ENCODE results near the gene RNASE3. TPM values are rescaled to one million over a fixed set of nuclear protein-coding genes. Genes with fewer than 3 reads are reported as not detected.
A peak's percentile ranks its signal among the peaks of the same experiment; 100 is the strongest.
"Not testable (repeated sequence)": the region's sequence is repeated elsewhere in the genome, so short reads cannot be mapped to it uniquely, and the experiment has no call there.

The RNASE3 gene
- not detected for total RNA-seq

- not testable (repeated sequence) for ATAC-seq; DNase-seq (ENCODE audit: low spot score)
These were observed at the start of gene RNASE3 for GRCh38 chr14:20891126-20891825. Gene RNASE3, plus strand, starts transcription at chr14:20891385. Its CDS starts 302 bp downstream, at chr14:20891687.

DNA sequence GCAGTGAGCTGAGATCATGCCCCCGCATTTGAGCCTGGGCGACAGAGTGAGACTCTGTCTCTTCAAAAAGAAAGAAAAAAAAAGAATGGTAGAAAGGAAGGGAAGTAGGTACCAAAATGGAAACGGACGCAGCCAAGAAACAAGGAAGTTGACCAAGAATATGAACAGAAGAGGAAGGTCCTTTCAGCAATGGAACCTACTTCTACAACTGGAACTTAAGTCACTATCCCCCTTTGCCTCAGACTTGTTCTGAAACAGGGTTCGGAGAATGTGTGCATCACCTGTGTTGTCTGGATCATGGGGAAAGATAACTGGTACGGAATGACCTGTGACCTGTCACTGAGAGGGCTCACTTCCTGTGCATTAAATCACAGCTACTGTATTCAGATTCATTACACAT lies 44.6 kb upstream of the RNASE3 start:
- ATAC-seq (no peak), DNase-seq (ENCODE audit: low spot score) (no peak)

DNA sequence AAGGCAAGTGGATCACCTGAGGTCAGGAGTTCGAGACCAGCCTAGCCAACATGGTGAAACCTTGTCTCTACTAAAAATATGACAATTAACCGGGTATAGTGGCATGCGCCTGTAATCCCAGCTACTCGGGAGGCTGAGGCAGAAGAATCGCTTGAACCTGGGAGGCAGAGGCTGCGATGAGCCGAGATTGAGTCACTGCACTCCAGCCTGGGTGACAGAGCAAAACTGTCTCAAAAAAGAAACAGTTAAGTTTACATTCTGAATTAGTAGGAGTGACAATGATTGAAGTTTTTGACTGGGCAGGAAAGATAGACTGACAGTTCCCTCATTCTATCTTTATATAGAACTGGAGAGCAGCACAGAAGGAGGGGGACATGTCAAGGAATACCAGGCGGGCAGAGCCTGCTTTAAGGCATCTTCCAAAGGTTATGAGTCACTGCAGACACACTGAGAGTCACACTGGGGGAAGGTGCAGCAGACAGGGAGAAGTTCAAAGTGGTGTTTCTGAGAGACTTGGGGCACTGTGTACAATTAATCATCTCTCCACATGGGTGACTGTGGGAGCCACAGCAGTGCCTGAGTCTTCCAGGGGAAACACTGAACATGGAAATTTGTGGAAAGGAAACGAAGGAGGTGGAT lies 42.8 kb upstream of the RNASE3 start:
- no peak for ATAC-seq
- no peak for DNase-seq (ENCODE audit: low spot score)

DNA sequence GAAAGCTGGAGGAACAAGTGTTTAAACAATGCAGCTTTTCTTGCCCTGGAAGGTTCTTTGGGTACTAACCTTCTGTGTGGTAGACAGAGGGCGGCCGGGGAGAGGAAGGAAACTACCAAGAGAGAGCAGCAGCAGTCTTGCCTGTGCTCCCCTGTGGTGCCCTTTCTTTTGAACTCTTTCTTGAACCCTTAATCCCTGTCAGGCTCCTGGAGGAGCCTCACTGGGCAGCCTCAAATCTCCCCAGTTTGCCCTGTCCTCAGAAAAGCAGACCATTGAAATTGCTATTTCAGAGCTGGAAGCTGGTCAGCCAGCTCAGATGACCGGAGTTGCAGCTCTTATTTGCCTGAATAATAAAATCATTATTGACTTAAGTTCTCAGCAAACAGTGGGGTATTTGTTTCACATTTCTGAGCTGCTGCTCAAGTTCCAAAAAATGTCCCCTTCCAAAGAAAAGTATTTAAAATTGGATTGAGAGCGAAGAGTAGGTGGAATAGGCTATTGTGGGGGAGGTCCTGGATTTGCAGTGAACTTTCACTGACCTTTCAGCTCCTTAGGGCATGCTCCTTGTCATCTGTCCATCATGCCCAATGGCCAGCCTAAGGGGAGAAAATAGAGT lies 42.1 kb upstream of the RNASE3 start:
- no peak for ATAC-seq

DNA sequence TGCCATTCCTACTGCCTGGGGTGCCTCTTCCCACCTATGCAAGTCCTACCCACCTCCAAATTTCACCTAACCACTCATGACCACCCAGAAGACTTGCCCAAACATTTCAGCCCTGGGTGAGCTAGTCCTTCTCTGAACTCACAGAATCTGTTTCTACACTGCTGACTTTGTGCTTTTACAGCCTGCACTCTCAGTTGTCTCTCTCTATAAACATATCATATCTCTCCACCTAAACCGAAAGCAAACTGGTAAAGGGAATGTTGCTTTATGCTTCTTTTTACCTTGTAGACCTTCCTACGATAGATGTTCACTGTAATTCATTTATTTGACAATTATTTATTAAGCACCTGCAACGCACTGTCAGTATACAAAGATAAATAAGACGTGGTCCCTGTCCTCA lies 38.1 kb upstream of the RNASE3 start:
- DNase-seq (ENCODE audit: low spot score) (no peak), ATAC-seq (no peak)

More for the DNA sequence above, 42.1 kb upstream of the RNASE3 start:
- no peak for DNase-seq (ENCODE audit: low spot score)

- DNase-seq (ENCODE audit: low spot score), result peak; percentile 61
- peak; percentile 98 for ATAC-seq
These were observed 35.4 kb upstream of the RNASE3 start for GRCh38 chr14:20855652-20856291.

- DNase-seq (ENCODE audit: low spot score), result no peak
- ATAC-seq, result no peak
These were observed 34.0 kb upstream of the RNASE3 start for GRCh38 chr14:20857207-20857606.

DNA sequence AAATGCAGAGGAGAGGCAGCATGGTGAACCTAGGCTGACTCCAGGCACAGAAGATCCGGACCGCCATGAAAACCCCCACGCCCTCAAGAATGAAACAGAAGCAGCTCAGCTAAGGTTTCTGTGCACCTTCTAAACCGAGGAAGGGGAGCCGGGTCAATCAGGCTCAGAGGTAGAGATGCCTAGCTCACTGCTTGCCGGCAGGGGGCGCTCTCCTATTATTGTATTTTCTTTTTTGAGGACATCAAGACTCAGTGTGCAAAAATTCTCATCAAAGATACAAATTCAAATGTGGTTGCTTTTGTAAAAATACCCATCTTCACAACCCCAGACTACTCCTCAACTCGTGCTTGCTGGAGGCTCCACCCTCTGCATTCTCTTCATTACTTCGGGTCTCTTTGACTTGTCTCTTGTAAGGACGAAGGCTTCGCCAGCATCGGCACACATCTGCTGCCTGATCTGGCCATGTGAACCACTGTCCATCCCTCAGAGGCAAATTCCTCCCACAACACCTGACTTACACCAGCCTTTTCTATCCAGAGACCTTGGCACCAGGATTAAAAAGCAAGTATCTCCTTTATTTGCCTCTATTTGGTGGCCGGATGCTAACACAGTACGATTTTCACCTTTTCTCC lies 33.4 kb upstream of the RNASE3 start:
- DNase-seq (ENCODE audit: low spot score) (peak; percentile 65), ATAC-seq (peak; percentile 83)

DNA sequence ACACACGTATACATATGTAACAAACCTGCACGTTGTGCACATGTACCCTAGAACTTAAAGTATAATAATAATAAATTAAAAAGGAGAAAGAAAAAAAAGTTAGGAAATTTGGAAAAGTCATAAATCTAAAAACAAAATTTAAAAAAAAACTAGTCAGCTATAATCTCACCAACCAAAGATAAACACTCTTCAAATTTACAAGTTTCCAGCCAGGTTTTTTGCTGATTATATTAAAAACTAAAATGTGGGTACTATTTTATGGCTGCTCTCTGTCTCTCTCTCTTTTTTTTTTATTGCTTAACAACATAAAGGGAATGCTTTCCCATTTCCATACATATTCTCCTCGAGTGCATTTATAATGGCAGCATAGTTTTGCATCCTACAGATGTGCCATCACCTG lies 25.0 kb upstream of the RNASE3 start:
- ATAC-seq, result no peak

DNA sequence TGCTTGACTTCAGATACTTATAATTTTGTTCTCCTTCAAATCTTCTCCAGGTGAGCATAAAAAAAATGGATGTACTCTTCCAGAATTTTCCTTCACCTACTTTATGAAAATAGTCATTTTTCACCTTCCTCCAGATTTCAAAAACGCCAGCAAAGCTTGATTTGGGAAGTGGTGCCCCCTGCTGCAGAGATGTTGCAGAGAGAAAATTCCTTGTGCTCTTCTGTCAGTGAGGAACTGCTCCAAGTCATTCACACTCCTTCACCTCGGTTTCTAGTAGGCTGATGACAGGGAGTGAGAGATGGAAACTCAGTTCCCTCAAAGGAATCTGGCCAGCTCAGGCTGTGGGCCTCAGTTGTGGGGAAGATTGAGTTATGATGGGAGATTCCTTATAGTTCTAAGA lies 24.2 kb upstream of the RNASE3 start:
- DNase-seq (ENCODE audit: low spot score) (no peak), ATAC-seq (peak; percentile 58)

More for the DNA sequence above, 25.0 kb upstream of the RNASE3 start:
- no peak for DNase-seq (ENCODE audit: low spot score)

GRCh38 chr14:20873370-20874177 lies 17.6 kb upstream of the RNASE3 start:
- ATAC-seq (peak; percentile 94), DNase-seq (ENCODE audit: low spot score) (peak; percentile 71)

DNA sequence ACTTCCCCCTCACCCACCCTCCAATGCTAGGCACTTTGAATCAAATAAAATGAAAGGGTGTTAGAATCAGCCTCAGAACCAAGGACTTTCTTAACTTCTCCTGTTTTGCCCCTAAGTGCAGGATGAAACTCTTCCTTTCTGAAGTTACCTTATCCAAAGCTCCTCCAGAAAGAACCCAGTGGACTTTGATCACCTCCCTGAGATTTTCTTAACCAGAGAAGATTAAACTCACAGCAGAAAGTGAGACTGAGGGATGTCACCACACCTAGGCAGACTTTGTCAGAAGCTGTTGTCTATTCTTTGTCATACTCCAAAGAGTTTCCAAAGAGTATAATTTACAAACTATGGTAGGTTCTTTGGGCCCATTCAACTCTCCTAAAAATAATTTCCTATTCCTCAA lies 14.2 kb upstream of the RNASE3 start:
- ATAC-seq (no peak), DNase-seq (ENCODE audit: low spot score) (no peak)

DNA sequence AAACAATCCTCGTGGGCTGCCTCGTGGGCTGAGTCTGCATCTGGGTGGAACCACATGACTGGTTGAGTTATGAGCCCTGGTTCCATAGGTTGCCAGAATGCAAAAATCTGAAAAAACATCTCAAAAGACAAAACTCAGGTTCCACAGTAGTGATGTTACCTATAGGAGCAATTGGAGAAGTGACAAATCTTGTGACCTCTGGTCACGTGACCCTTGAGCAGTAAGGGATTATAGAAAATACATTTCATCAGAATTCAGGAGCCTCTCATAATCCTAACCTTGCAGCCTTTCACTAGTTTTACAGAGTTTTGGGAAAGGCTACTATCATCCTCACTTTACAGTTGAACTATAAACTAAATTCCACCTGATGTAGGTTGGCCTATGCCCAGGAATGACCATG lies 12.5 kb upstream of the RNASE3 start:
- DNase-seq (ENCODE audit: low spot score), result no peak
- ATAC-seq, result no peak

- DNase-seq (ENCODE audit: low spot score); ATAC-seq: not testable (repeated sequence)
These were observed 10.0 kb upstream of the RNASE3 start for GRCh38 chr14:20881229-20881628.

DNA sequence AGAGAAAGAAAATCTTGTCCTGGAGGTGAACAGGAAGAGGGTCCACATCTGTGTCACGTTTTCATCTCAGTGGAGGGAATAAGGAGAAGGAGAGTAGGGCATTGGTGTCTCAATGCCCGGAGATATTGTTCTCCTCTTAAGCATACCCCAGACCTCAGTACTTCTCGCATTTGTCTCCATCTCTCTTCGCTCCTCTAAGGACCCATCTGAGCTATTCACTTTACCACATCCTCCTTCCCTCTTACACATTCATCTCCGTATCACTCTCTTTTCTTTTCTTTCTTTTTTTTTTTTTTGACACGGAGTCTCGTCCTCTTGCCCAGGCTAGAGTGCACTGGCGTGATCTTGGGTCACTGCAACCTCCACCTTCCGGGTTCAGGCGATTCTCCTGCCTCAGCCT lies 8.4 kb upstream of the RNASE3 start:
- ATAC-seq; DNase-seq (ENCODE audit: low spot score): not testable (repeated sequence)

DNA sequence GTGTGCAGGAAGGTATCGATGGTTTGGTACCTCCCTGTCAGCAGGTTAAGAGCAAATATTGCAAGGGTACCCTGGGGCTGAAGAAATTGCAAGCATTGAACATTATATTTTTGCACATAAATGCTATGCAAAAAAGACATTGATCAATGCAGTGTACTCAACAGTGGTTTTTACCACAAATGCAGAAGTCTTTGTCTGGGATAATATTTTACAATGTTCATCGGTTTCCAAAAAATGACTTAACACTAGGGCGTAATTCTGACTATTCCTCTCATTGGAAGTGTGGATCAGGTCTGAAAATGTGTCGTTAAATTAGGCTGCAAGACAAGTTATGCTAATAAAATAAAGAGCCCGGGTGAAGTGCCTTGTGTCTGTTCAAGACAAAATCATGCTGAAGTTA lies 2.8 kb upstream of the RNASE3 start:
- not testable (repeated sequence) for DNase-seq (ENCODE audit: low spot score); ATAC-seq

DNA sequence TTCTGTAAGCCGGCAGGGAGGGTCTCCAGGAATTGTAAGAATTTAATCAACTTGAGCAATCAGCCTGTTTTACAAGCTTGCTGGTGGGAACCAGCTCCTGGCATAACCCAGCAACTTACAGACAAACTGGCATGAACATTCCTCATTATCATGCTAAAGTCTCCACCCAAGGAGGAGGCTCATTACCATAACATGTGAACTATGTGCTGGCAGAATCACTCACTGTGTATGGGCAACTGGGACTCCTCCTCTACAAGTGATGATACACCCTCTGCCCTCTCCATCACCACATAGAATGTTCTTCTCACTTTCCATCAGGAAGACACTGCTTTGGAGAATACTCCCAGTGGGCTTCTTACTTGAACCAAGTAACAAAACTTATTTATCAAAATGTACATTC lies 4.1 kb downstream of the RNASE3 start:
- ATAC-seq; DNase-seq (ENCODE audit: low spot score): not testable (repeated sequence)

- DNase-seq (ENCODE audit: low spot score) (no peak), ATAC-seq (no peak)
These were observed 13.3 kb downstream of the RNASE3 start for GRCh38 chr14:20904393-20905029.

GRCh38 chr14:20905676-20906075 lies 14.5 kb downstream of the RNASE3 start:
- no peak for ATAC-seq
- no peak for DNase-seq (ENCODE audit: low spot score)

- no peak for ATAC-seq
These were observed 16.0 kb downstream of the RNASE3 start for GRCh38 chr14:20907214-20907613.

More at GRCh38 chr14:20907214-20907613, 16.0 kb downstream of the RNASE3 start:
- DNase-seq (ENCODE audit: low spot score), result no peak

All from left lobe of liver (tissue), 2 donors.